ENCODE data around the gene ZDHHC4. TPM values are rescaled to one million over a fixed set of nuclear protein-coding genes. Genes with fewer than 3 reads are reported as not detected.
"Not testable (repeated sequence)": the region's sequence is repeated elsewhere in the genome, so short reads cannot be mapped to it uniquely, and the experiment has no call there.

ZDHHC4 gene
- total RNA-seq, 1 donor from 2014 or later = 28.3 TPM

DNA sequence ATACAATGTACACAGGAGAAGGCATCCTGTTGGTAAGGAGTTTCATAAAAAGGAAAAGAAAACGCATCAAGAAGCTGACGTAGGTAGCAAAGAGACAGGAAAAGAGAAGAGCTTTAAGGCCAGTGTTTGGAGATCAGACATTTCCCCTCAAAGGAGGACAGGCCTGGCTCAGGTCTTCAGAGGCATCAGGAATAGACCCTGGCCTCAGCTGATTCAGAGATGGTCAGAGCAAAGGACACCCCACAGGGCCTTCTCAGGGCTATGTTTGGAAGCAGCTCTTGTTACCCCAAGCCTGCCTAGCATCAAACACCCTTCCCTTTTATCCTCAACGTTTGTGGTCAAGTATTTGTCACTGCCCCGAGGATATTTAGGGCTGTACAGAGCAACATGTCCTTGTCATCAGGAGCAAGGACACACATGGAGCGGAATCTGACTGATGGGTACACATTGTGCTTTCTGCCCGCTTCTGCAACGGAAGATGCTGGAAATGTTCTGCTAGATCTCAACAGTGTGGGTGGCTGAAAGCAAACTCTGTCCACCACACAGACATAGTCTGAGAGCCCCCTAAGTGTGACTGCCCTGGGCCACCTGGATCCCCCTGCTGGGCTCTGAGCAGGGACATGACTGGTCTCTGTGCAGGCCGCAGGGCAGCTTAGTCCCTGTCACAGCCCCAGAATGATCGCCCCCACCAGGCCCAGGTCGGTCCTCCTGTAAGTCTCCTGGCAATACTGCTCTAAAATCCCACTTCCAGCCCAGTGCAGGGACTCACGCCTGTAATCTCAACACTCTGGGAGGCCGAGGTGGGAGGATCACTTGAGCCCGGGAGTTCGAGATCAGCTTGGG lies 1.0 kb upstream of the ZDHHC4 start:
- H3K27me3 Mint-ChIP-seq = peaks cover 3% of the 10 kb centered on the region
- intact Hi-C loops (cut with micrococcal nuclease) = loop anchor here (5.0 kb wide), 1 partner anchor 61 kb away; the partner anchor contains the start of gene ZNF316
- peak overlapping the region; percentile 58 for H3K27ac Mint-ChIP-seq
- peak overlapping the region; percentile 81 for H3K4me3 Mint-ChIP-seq
- H3K4me1 Mint-ChIP-seq = peaks cover 13% of the 10 kb centered on the region
- DNase-seq = no peak
- peaks cover 13% of the 10 kb centered on the region for H3K36me3 Mint-ChIP-seq (ENCODE audit: low read depth)
- no peaks in the 10 kb centered on the region for H3K9me3 Mint-ChIP-seq

DNA sequence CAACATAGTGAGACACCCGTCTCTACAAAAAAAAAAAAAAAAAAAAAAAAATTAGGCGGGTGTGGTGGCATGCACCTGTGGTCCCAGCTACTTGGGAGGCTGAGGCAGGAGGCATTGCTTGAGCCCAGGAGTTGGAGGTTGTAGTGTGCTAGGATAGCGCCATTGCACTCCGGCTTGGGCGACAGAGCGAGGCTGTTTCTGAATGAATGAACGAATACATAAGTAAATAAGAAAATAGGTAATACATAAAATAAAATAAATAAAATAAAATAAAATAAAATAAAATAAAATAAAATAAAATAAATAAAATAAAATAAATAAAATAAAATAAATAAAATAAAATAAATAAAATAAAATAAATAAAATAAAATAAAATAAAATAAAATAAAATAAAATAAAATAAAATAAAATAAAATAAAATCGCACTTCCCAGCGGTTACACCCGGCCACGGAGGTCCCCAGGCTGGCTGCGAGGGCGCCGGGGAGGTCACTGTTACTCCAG lies 336 bp upstream of the ZDHHC4 start:
- intact Hi-C loops (cut with micrococcal nuclease) = loop anchor here (1.0 to 5.0 kb wide), 2 partner anchors 13 to 60 kb away; partner anchors contain the start of genes INTS15 and ZNF316
- not testable (repeated sequence) for H3K27me3 Mint-ChIP-seq, H3K9me3 Mint-ChIP-seq, DNase-seq
- Mint-ChIP-seq H3K4me1 (peaks cover 18% of the 10 kb centered on the region), H3K36me3 (ENCODE audit: low read depth) (peaks cover 20% of the 10 kb centered on the region), H3K4me3 (peak overlapping the region; percentile 84), H3K27ac (peak overlapping the region; percentile 90)

DNA sequence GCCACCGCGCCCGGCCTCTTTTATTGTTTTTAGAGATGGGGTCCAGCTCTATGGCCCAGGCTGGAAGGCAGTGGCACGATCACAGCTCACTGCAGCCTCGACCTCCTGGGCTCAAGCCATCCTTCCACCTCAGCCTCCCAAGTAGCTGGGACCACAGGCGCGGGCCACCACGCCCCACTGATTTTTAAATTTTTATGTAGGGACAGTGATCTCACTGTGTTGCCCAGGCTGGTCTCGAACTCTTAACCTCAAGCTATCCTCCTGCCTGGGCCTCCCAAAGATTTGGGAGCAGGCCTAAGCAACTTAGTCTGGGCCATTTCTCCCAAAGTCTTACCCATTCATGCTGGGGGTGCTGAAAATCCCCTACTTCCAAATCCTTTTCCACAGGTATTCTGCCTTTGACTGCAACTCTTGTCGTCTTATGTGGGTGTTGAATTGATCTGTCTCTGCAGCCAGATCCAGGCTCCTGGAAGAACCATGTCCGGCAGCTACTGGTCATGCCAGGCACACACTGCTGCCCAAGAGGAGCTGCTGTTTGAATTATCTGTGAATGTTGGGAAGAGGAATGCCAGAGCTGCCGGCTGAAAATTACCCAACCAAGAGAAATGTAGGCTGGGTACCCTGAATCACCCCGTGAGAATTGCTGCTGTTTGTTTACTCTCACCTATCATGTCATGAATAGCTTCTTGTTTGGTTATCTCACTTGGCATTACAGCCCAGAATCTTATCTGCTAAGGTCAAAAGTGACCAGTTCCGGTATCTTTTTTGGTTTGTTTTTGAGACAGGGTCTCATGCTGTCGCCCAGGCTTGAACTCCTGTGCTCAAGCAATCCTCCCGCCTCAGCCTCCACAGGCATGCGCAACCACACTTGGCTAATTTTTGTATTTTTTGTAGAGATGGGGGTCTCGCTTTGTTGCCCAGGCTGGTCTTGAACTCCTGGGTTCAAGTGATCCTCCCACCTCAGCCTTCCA lies 1.1 kb downstream of the ZDHHC4 start:
- intact Hi-C loops (cut with micrococcal nuclease) = loop anchor here (5.0 kb wide), 1 partner anchor 59 kb away; the partner anchor contains the start of gene ZNF316
- Mint-ChIP-seq H3K36me3 (ENCODE audit: low read depth) (peaks cover 30% of the 10 kb centered on the region), H3K4me1 (peaks cover 18% of the 10 kb centered on the region), H3K4me3 (peak overlapping the region; percentile 84), H3K27ac (peak overlapping the region; percentile 90), H3K9me3 (no peaks in the 10 kb centered on the region), H3K27me3 (no peaks in the 10 kb centered on the region)
- no peak for DNase-seq

DNA sequence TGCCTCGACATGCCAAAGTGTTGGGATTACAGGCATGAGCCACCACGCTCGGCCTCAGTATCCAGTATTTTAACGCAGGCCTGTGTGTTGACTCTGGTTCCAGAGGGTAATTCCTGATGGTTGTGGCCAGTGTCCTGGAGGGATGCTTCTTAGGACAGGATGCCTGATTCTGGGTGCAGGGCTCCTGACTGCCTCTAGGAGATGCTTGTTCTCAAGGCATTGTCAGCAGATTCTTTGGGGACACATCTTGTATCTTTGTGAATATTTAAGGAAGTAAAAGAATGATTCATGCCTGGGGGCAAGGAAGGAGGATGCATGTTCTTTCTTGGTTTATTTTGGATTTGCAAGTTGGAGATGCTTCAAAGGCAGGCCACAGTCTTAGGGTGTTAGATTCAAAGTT lies 2.2 kb downstream of the ZDHHC4 start:
- no peaks in the 10 kb centered on the region for H3K27me3 Mint-ChIP-seq
- intact Hi-C loops (cut with micrococcal nuclease) = loop anchor here (5.0 kb wide), 1 partner anchor 58 kb away; the partner anchor contains the start of gene ZNF316
- no peak overlapping the region for H3K27ac Mint-ChIP-seq
- H3K4me1 Mint-ChIP-seq = peaks cover 18% of the 10 kb centered on the region
- no peaks in the 10 kb centered on the region for H3K9me3 Mint-ChIP-seq
- H3K36me3 Mint-ChIP-seq (ENCODE audit: low read depth) = peaks cover 34% of the 10 kb centered on the region
- no peak for DNase-seq
- peak overlapping the region; percentile 35 for H3K4me3 Mint-ChIP-seq

DNA sequence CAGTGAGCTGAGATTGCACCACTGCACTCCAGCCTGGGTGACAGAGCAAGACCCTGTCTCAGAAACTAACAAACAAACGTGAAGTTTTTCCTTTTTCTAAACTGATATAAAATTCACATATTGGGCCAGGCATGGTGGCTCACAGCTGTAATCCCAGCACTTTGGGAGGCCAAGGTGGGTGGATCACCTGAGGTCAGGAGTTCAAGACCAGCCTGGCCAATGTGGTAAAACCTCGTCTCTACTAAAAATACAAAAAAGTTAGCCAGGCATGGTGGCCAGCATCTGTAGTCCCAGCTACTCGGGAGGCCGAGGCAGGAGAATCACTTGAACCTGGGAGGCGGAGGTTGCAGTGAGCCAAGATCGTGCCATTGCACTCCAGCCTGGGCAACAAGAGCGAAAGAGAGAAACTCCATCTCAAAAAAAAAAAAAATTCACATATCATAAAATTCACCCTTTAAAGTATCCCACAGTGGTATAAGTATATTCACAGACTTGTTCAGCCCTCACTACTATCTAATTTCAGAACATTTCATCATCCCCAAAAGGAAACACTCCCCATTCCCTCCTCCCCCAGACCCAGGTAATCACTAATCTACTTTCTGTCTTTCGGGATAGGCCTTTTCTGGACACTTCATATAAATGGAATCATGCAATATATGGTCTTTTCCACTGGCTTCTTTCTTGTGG lies 8.6 kb downstream of the ZDHHC4 start:
- H3K4me3 Mint-ChIP-seq, H3K27me3 Mint-ChIP-seq, H3K27ac Mint-ChIP-seq, H3K9me3 Mint-ChIP-seq, DNase-seq: not testable (repeated sequence)
- peaks cover 47% of the 10 kb centered on the region for H3K36me3 Mint-ChIP-seq (ENCODE audit: low read depth)
- intact Hi-C loops (cut with micrococcal nuclease) = loop anchor here (10.0 kb wide), 1 partner anchor 269 kb away; no protein-coding TSS in a partner anchor
- H3K4me1 Mint-ChIP-seq = peaks cover 14% of the 10 kb centered on the region

DNA sequence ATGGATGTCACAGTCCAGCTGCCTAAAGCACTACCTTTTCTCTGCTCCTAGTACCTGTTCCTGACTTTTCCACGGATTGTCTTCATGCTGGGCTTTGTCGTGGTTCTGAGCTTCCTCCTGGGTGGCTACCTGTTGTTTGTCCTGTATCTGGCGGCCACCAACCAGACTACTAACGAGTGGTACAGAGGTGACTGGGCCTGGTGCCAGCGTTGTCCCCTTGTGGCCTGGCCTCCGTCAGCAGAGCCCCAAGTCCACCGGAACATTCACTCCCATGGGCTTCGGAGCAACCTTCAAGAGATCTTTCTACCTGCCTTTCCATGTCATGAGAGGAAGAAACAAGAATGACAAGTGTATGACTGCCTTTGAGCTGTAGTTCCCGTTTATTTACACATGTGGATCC lies 11.3 kb downstream of the ZDHHC4 start:
- Mint-ChIP-seq H3K4me1 (peaks cover 19% of the 10 kb centered on the region), H3K27ac (peak overlapping the region; percentile 19), H3K9me3 (no peaks in the 10 kb centered on the region), H3K36me3 (ENCODE audit: low read depth) (peaks cover 37% of the 10 kb centered on the region), H3K27me3 (no peaks in the 10 kb centered on the region), H3K4me3 (peak overlapping the region; percentile 40)
- no peak for DNase-seq
- intact Hi-C loops (cut with micrococcal nuclease) = loop anchor here (10.0 kb wide), 1 partner anchor 266 kb away; no protein-coding TSS in a partner anchor

- peaks cover 19% of the 10 kb centered on the region for H3K4me1 Mint-ChIP-seq
- peak overlapping the region; percentile 89 for H3K27ac Mint-ChIP-seq
- peak overlapping the region; percentile 70 for H3K4me3 Mint-ChIP-seq
- intact Hi-C loops (cut with micrococcal nuclease) = loop anchor here (10.0 kb wide), 1 partner anchor 266 kb away; no protein-coding TSS in a partner anchor
- no peak for DNase-seq
- no peaks in the 10 kb centered on the region for H3K27me3 Mint-ChIP-seq
- no peaks in the 10 kb centered on the region for H3K9me3 Mint-ChIP-seq
- H3K36me3 Mint-ChIP-seq (ENCODE audit: low read depth) = peaks cover 39% of the 10 kb centered on the region
These were observed 12.0 kb downstream of the ZDHHC4 start for GRCh38 chr7:6589151-6589828.

- no peaks in the 10 kb centered on the region for H3K9me3 Mint-ChIP-seq
- H3K27ac Mint-ChIP-seq = peak within 1 kb of the TSS; percentile 94
- peaks cover 38% of the 10 kb centered on the region for H3K36me3 Mint-ChIP-seq (ENCODE audit: low read depth)
- H3K4me3 Mint-ChIP-seq = peak within 1 kb of the TSS; percentile 98
- peaks cover 19% of the 10 kb centered on the region for H3K4me1 Mint-ChIP-seq
- H3K27me3 Mint-ChIP-seq = no peaks in the 10 kb centered on the region
- intact Hi-C loops (cut with micrococcal nuclease) = loop anchor here (1.0 to 10.0 kb wide), 4 partner anchors 13 to 265 kb away; partner anchors contain the start of genes ZDHHC4, ZNF12 and ZNF316
- DNase-seq = peak; percentile 96
These were observed 12.8 kb downstream of the ZDHHC4 start, which contains the start of gene INTS15 for GRCh38 chr7:6589829-6590644. TSS of gene INTS15 (plus strand) at chr7:6590021. CDS start at chr7:6590284, 263 bp downstream.

DNA sequence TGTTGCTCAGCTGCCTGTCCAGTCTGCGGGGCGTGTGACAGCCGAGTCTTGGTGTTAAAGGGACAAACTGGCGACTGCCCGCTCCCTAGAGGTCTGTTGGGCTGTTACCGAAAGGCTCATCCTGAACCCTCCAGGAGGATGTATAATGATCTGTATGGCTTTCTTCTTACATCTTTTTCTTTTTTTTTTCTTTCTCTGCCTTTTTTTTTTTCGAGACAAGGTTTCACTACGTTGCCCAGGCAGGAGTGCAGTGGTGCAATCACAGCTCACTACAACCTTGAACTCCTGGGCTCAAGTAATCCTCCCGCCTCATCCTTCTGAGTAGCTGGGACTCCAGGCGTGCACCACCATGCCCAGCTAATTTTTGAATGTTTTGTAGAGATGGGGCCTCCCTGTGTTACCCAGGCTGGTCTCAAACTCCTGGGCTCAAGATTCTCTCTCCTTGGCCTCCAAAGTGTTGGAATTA lies 13.4 kb downstream of the ZDHHC4 start:
- Mint-ChIP-seq H3K36me3 (ENCODE audit: low read depth) (peaks cover 41% of the 10 kb centered on the region), H3K4me1 (peaks cover 19% of the 10 kb centered on the region), H3K4me3 (peak overlapping the region; percentile 98), H3K27me3 (no peaks in the 10 kb centered on the region), H3K9me3 (no peaks in the 10 kb centered on the region), H3K27ac (peak overlapping the region; percentile 94)
- no peak for DNase-seq
- intact Hi-C loops (cut with micrococcal nuclease) = loop anchor here (1.0 to 2.0 kb wide), 3 partner anchors 13 to 116 kb away; partner anchors contain the start of genes ZDHHC4, ZNF12 and ZNF316

GRCh38 chr7:6600093-6600492 lies 22.8 kb downstream of the ZDHHC4 start:
- Mint-ChIP-seq H3K27me3 (no peaks in the 10 kb centered on the region), H3K4me1 (no peaks in the 10 kb centered on the region), H3K27ac (no peak overlapping the region), H3K9me3 (no peaks in the 10 kb centered on the region), H3K4me3 (no peak overlapping the region), H3K36me3 (ENCODE audit: low read depth) (peaks cover 66% of the 10 kb centered on the region)
- intact Hi-C loops (cut with micrococcal nuclease) = no loop called here
- no peak for DNase-seq

GRCh38 chr7:6604458-6604857 lies 27.2 kb downstream of the ZDHHC4 start:
- no peaks in the 10 kb centered on the region for H3K9me3 Mint-ChIP-seq
- H3K27me3 Mint-ChIP-seq = no peaks in the 10 kb centered on the region
- no peak overlapping the region for H3K27ac Mint-ChIP-seq
- no peak for DNase-seq
- H3K4me3 Mint-ChIP-seq = no peak overlapping the region
- intact Hi-C loops (cut with micrococcal nuclease) = no loop called here
- H3K36me3 Mint-ChIP-seq (ENCODE audit: low read depth) = peaks cover 40% of the 10 kb centered on the region
- no peaks in the 10 kb centered on the region for H3K4me1 Mint-ChIP-seq

All from activated CD4-positive, alpha-beta T cell treated with anti-CD3 and anti-CD28 coated beads, Interleukin-2, amount 10 ng/mL, durations not matched to agents 24 days and 14 days (primary cell).